Stimulated activated CD4-positive, alpha-beta T cell treated with anti-CD3 and anti-CD28 coated beads, Interleukin-12 subunit alpha, Interleukin-12 subunit beta, amount 100 ng/mL, for 4 hours (primary cell): ENCODE measurements around the gene CCT8L2.
"Not testable (repeated sequence)": the region's sequence is repeated elsewhere in the genome, so short reads cannot be mapped to it uniquely, and the experiment has no call there.

Experiments
- DNase-seq: peaks from one replicate; pipeline ENCODE4 v3.0.0-alpha.2; 2020

The CCT8L2 gene

DNA sequence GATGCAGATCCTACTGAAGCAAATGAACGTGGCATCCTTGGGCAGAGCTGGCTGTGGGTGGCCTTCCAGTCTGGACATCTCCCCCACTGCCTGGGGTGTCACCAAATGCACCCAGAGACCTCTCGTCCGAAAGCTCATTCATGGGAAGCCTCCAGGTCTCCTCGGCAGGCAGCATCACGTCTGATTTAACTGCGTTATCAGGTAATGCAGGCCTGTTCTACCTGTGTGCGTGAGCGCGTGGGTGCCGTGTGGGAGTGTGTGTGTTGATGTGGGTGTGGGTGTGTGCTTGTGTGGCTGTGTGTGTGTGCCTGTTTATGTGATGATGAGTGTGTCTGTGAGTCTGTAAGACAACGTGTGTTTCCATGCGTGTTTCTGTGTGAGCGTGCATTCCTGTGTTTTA is 35.1 kb downstream of the CCT8L2 start:
- not testable (repeated sequence) for DNase-seq

DNA sequence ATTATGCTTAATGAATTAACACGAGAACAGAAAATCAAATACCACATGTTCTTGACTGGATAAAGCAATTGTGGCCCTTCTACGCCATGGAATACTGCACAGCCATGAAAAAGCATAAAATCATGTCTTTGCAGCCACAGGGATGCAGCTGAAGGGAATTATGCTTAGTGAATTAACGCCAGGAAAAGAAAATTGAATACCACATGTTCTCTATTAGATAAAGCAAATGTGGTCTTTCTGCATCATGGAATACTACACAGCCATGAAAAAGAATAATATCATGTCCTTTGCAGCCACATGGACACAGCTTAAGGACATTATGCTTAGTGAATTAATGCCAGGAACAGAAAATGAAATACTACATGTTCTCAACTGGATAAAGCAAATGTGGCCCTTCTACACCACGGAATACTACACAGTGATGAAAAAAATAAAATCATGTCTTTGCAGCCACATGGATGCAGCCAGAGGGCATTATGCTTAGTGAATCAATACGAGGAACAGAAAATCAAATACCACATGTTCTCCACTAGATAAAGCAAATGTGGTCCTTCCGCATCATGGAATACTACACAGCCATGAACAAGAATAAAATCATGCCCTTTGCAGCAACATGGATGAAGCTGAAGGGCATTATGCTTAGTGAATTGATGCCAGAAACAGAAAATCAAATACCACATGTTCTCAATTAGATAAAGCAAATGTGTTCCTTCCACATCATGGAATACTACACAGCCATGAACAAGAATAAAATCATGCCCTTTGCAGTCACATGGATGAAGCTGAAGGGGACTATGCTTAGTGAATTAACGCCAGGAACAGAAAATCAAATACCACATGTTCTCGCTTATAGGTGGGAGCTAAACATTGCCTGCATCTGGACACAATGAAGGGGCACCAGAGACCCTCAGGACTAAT is 37.3 kb downstream of the CCT8L2 start:
- DNase-seq = not testable (repeated sequence)

DNA sequence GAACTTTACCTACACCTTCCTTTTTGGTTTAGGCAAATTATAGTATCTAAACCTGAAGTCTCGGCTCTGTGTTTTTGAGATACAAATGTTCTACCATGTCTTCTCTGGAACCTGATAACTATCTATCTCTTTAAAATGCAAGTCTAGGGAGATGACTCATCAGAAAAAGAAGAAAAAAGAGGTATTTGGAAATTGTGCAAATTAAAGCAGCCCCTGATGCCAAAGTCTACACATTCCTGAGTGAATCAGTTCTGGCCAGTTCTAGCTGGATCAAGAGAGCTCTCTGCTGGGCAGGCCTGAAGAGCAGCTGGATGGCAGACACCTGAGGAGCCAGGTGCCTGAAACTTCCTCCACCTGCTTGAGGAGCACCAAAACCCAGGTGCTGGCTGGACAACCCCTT is 49.3 kb downstream of the CCT8L2 start:
- DNase-seq = not testable (repeated sequence)
